WTC11 (cell line): Measurements from ENCODE around the gene ZNF717. TPM values are rescaled to one million over a fixed set of nuclear protein-coding genes. Genes with fewer than 3 reads are reported as not detected.

Source experiments
- ATAC-seq: fragments of 200-7000 bp; cut with Tn5 transposase; 2 replicates; pipeline ENCODE4 v1.10.0; 2021; ENCODE audit warnings: mild to moderate bottlenecking, moderate library complexity
- CTCF ChIA-PET: fragments of 300-600 bp; sonication (Branson Sonifier 250); formaldehyde crosslinking; loops from one replicate; lab custom pipeline; 2021; ENCODE audit warnings: antibody characterized with exemption; lab: Charles Lee
- POLR2A ChIA-PET: fragments of 350-600 bp; sonication (Branson Sonifier 250); formaldehyde crosslinking; loops from one replicate; lab custom pipeline; 2021; ENCODE audit warnings: antibody characterized with exemption; lab: Charles Lee
- DNase-seq: peaks from one replicate; pipeline ENCODE4 v3.0.0; 2021; ENCODE audit warnings: low spot score
- H3K27ac Mint-ChIP-seq: 2 replicates; pipeline ENCODE4 v1.8.0; 2021; ENCODE audit warnings: mixed read lengths
- H3K27me3 Mint-ChIP-seq: 2 replicates; pipeline ENCODE4 v1.8.0; 2021; ENCODE audit warnings: low read depth, mild to moderate bottlenecking, moderate library complexity, mixed read lengths
- H3K36me3 Mint-ChIP-seq: 2 replicates; pipeline ENCODE4 v1.8.0; 2021; ENCODE audit warnings: mixed read lengths
- H3K4me1 Mint-ChIP-seq: 2 replicates; pipeline ENCODE4 v1.8.0; 2022; ENCODE audit warnings: mixed read lengths
- H3K4me3 Mint-ChIP-seq: 2 replicates; pipeline ENCODE4 v1.8.0; 2021; ENCODE audit warnings: mild to moderate bottlenecking, moderate library complexity, mixed read lengths
- H3K9me3 Mint-ChIP-seq: 2 replicates; pipeline ENCODE4 v1.8.0; 2021; ENCODE audit warnings: mixed read lengths
- AFF4 ChIP-seq: sonication (generic); formaldehyde crosslinking; IDR thresholded peaks from 2 replicates; pipeline ENCODE4 v1.8.1; 2023; ENCODE audit warnings: mild to moderate bottlenecking, missing genetic modification reagents, borderline replicate concordance
- ATF1 ChIP-seq: sonication (generic); formaldehyde crosslinking; IDR thresholded peaks from 2 replicates; pipeline ENCODE4 v1.8.1; 2023; ENCODE audit warnings: mild to moderate bottlenecking, moderate library complexity, missing genetic modification reagents
- CBFB ChIP-seq: sonication (generic); formaldehyde crosslinking; IDR thresholded peaks from 2 replicates; pipeline ENCODE4 v1.8.1; 2022; ENCODE audit warnings: mild to moderate bottlenecking, low read depth, missing genetic modification reagents
- CREM ChIP-seq: sonication (generic); formaldehyde crosslinking; IDR thresholded peaks from 2 replicates; pipeline ENCODE4 v1.8.1; 2022; ENCODE audit warnings: mild to moderate bottlenecking, missing genetic modification reagents, moderate library complexity
- ESRRA ChIP-seq: sonication (generic); formaldehyde crosslinking; IDR thresholded peaks from 2 replicates; pipeline ENCODE4 v1.8.1; 2022; ENCODE audit warnings: mild to moderate bottlenecking, missing genetic modification reagents, borderline replicate concordance
- GRHL2 ChIP-seq: fragments of 250-450 bp; sonication (Bioruptor Pico); IDR thresholded peaks from 2 replicates; pipeline ENCODE4 v1.8.0; 2022; ENCODE audit warnings: mild to moderate bottlenecking, moderate library complexity; ENCODE audit not compliant: insufficient replicate concordance, severe bottlenecking
- JAZF1 ChIP-seq: fragments of 250-450 bp; sonication (Bioruptor Pico); IDR thresholded peaks from 2 replicates; pipeline ENCODE4 v1.9.0; 2021; ENCODE audit warnings: moderate library complexity, mild to moderate bottlenecking, inconsistent platforms
- MLX ChIP-seq: sonication (generic); formaldehyde crosslinking; IDR thresholded peaks from 2 replicates; pipeline ENCODE4 v1.8.1; 2023; ENCODE audit warnings: mild to moderate bottlenecking, missing genetic modification reagents, moderate library complexity
- NFATC4 ChIP-seq: fragments of 250-450 bp; sonication (Bioruptor Pico); IDR thresholded peaks from 2 replicates; pipeline ENCODE4 v1.9.0; 2021; ENCODE audit warnings: mild to moderate bottlenecking
- NFYB ChIP-seq: sonication (generic); formaldehyde crosslinking; conservative IDR thresholded peaks from 2 replicates; pipeline ENCODE4 v1.8.0; 2022; ENCODE audit warnings: low read depth, missing genetic modification reagents
- SMAD3 ChIP-seq: sonication (generic); formaldehyde crosslinking; IDR thresholded peaks from 2 replicates; pipeline ENCODE4 v1.8.0; 2022; ENCODE audit warnings: missing genetic modification reagents, mild to moderate bottlenecking, borderline replicate concordance
- SP1 ChIP-seq: sonication (generic); formaldehyde crosslinking; conservative IDR thresholded peaks from 2 replicates; pipeline ENCODE4 v1.8.1; 2022; ENCODE audit warnings: missing genetic modification reagents
- TCF7 ChIP-seq: sonication (generic); formaldehyde crosslinking; IDR thresholded peaks from 2 replicates; pipeline ENCODE4 v1.8.0; 2022; ENCODE audit warnings: mild to moderate bottlenecking, low read depth, missing genetic modification reagents, moderate library complexity
- ZNF219 ChIP-seq: sonication (generic); formaldehyde crosslinking; IDR thresholded peaks from 2 replicates; pipeline ENCODE4 v1.8.0; 2023; ENCODE audit warnings: missing genetic modification reagents, mild to moderate bottlenecking, borderline replicate concordance
- ZNF232 ChIP-seq: sonication (generic); formaldehyde crosslinking; IDR thresholded peaks from 2 replicates; pipeline ENCODE4 v1.8.0; 2022; ENCODE audit warnings: mild to moderate bottlenecking, missing genetic modification reagents
- ZNF317 ChIP-seq: sonication (generic); formaldehyde crosslinking; IDR thresholded peaks from 2 replicates; pipeline ENCODE4 v1.8.1; 2023; ENCODE audit warnings: low read depth, mild to moderate bottlenecking, moderate library complexity, missing genetic modification reagents, borderline replicate concordance
- ZNF396 ChIP-seq: fragments of 250-450 bp; sonication (Bioruptor Pico); IDR thresholded peaks from 2 replicates; pipeline ENCODE4 v1.8.0; 2021; ENCODE audit warnings: mild to moderate bottlenecking, moderate library complexity, borderline replicate concordance
- ZNF671 ChIP-seq: fragments of 250-450 bp; sonication (Bioruptor Pico); IDR thresholded peaks from 2 replicates; pipeline ENCODE4 v1.8.0; 2021; ENCODE audit warnings: mild to moderate bottlenecking
- ZSCAN18 ChIP-seq: fragments of 250-450 bp; sonication (Bioruptor Pico); IDR thresholded peaks from 2 replicates; pipeline ENCODE4 v2.1.2; 2022; ENCODE audit warnings: mild to moderate bottlenecking, moderate library complexity
- total RNA-seq: library from RNA; stranded (reverse); gene quantifications from 3 replicates; pipeline ENCODE4 v1.2.3, GENCODE V29; 2021
- TF ChIP-seq, protein P1 (sequence below): sonication (generic); formaldehyde crosslinking; IDR thresholded peaks from 2 replicates; pipeline ENCODE4 v1.8.0; 2023; ENCODE audit warnings: mild to moderate bottlenecking, missing genetic modification reagents
- TF ChIP-seq, protein P2 (sequence below): sonication (generic); formaldehyde crosslinking; IDR thresholded peaks from 2 replicates; pipeline ENCODE4 v1.8.0; 2022; ENCODE audit warnings: mild to moderate bottlenecking, missing genetic modification reagents
- TF ChIP-seq, protein P3 (sequence below): sonication (generic); formaldehyde crosslinking; IDR thresholded peaks from 2 replicates; pipeline ENCODE4 v1.8.1; 2023; ENCODE audit warnings: mild to moderate bottlenecking, missing genetic modification reagents

Gene ZNF717
- total RNA-seq, 1 experiment from 2014 or later, result 35.4 TPM

GRCh38 chr3:75768303-75769017, 16.9 kb downstream of the ZNF717 start:
- ChIA-PET CTCF (no interaction called here), POLR2A (no interaction called here)
- no peak for DNase-seq
- Mint-ChIP-seq H3K9me3 (peaks cover 5% of the 10 kb centered on the region), H3K27me3 (no peaks in the 10 kb centered on the region), H3K36me3 (peaks cover 48% of the 10 kb centered on the region), H3K4me3 (no peak overlapping the region), H3K4me1 (no peaks in the 10 kb centered on the region), H3K27ac (no peak overlapping the region; the same call in 1 of the 2 replicates)
- TF ChIP-seq ZNF317 (CRISPR knock-in tag), result no peak
- no peak for TF ChIP-seq ZNF671 (CRISPR knock-in tag)
- TF ChIP-seq, protein P1, sequence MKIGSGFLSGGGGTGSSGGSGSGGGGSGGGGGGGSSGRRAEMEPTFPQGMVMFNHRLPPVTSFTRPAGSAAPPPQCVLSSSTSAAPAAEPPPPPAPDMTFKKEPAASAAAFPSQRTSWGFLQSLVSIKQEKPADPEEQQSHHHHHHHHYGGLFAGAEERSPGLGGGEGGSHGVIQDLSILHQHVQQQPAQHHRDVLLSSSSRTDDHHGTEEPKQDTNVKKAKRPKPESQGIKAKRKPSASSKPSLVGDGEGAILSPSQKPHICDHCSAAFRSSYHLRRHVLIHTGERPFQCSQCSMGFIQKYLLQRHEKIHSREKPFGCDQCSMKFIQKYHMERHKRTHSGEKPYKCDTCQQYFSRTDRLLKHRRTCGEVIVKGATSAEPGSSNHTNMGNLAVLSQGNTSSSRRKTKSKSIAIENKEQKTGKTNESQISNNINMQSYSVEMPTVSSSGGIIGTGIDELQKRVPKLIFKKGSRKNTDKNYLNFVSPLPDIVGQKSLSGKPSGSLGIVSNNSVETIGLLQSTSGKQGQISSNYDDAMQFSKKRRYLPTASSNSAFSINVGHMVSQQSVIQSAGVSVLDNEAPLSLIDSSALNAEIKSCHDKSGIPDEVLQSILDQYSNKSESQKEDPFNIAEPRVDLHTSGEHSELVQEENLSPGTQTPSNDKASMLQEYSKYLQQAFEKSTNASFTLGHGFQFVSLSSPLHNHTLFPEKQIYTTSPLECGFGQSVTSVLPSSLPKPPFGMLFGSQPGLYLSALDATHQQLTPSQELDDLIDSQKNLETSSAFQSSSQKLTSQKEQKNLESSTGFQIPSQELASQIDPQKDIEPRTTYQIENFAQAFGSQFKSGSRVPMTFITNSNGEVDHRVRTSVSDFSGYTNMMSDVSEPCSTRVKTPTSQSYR (CRISPR knock-in tag), result no peak
- TF ChIP-seq, protein P2, sequence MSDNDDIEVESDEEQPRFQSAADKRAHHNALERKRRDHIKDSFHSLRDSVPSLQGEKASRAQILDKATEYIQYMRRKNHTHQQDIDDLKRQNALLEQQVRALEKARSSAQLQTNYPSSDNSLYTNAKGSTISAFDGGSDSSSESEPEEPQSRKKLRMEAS, result no peak
- no peak for TF ChIP-seq ATF1 (CRISPR knock-in tag)
- no peak for TF ChIP-seq GRHL2 (CRISPR knock-in tag)
- no peak for TF ChIP-seq AFF4
- no peak for TF ChIP-seq TCF7
- no peak for ATAC-seq

DNA sequence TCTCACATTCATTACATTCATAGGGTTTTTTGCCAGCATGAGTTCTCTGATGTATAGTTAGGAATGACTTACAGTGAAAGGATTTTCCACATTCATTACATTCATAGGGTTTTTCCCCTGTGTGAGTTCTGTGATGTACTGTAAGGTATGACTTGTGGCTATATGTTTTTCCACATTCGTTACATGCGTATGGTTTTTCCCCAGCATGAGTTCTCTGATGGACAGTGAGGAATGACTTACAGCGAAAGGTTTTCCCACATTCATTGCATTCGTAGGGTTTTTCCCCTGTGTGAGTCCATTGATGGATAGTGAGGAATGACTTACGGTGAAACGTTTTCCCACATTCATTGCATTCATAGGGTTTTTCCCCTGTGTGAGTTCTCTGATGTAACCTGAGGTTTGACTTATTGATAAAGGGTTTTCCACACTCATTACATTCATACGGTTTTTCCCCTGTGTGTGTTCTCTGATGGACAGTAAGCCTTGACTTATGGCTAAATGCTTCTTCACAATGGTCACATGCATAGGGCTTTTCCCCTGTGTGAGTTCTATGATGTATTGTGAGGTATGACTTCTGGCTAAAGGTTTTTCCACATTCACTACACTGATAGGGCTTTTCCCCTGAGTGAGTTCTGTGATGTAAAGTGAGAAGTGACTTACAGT, 47.4 kb downstream of the ZNF717 start:
- peaks cover 89% of the 10 kb centered on the region for H3K9me3 Mint-ChIP-seq
- no peak overlapping the region for H3K4me3 Mint-ChIP-seq
- DNase-seq, result no peak
- no peak for ATAC-seq
- no peak overlapping the region for H3K27ac Mint-ChIP-seq
- peaks cover 97% of the 10 kb centered on the region for H3K36me3 Mint-ChIP-seq
- CTCF ChIA-PET, result no interaction called here
- H3K27me3 Mint-ChIP-seq, result peaks cover 31% of the 10 kb centered on the region
- no peaks in the 10 kb centered on the region for H3K4me1 Mint-ChIP-seq
- POLR2A ChIA-PET, result no interaction called here
- TF ChIP-seq CREM (CRISPR knock-in tag) (no peak), ZNF396 (no peak), ZNF219 (CRISPR knock-in tag) (no peak), ZSCAN18 (CRISPR knock-in tag) (no peak), NFATC4 (CRISPR knock-in tag) (no peak), JAZF1 (CRISPR knock-in tag) (no peak), SMAD3 (no peak), NFYB (no peak), ZNF232 (no peak), MLX (CRISPR knock-in tag) (no peak), SP1 (CRISPR knock-in tag) (no peak), CBFB (CRISPR knock-in tag) (no peak), ESRRA (CRISPR knock-in tag) (no peak)
- TF ChIP-seq, protein P3, sequence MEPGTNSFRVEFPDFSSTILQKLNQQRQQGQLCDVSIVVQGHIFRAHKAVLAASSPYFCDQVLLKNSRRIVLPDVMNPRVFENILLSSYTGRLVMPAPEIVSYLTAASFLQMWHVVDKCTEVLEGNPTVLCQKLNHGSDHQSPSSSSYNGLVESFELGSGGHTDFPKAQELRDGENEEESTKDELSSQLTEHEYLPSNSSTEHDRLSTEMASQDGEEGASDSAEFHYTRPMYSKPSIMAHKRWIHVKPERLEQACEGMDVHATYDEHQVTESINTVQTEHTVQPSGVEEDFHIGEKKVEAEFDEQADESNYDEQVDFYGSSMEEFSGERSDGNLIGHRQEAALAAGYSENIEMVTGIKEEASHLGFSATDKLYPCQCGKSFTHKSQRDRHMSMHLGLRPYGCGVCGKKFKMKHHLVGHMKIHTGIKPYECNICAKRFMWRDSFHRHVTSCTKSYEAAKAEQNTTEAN, result no peak
